Endometrial microvascular endothelial cells (primary cell): Measurements from ENCODE around the gene TAF4B. TPM values are rescaled to one million over a fixed set of nuclear protein-coding genes. Genes with fewer than 3 reads are reported as not detected.
"Not testable (repeated sequence)": the region's sequence is repeated elsewhere in the genome, so short reads cannot be mapped to it uniquely, and the experiment has no call there.

Source experiments
- in situ Hi-C: cut with HindIII; loops from 2 replicates; pipeline ENCODE4 v1.10.0; 2017; ENCODE audit warnings: low sequenced_read_pairs, low pct_unique_long_range_greater_than_20kb; ENCODE audit errors: inconsistent ontology term
- total RNA-seq: library from RNA; depleted of rRNA; stranded (reverse); fragments of >200 nt; gene quantifications from one replicate; pipeline ENCODE4 v1.2.3, GENCODE V29; 2015; ENCODE audit errors: inconsistent ontology term

The TAF4B gene
- total RNA-seq, 1 donor from 2014 or later = 5.3 TPM

DNA sequence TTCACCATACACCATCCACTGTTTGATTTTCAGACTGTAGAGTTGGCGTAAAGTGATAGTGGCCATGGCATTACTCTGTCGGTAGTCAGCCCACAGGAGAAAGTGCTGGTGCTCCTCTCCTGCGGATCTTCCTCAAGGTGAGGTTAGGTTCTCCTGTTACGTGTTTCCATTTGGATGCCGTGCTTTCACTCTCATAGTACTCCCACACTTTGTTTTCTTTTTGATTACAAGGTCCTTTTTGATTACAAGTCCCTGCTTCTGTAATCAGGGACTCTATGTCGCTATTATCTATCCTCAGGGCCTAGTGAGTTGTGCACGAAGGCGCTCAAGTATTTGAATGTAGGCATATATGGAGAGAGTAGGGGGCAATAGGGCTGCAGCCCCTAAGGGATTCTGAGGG lies 4.3 kb downstream of the TAF4B start:
- in situ Hi-C loops = no loop called here

DNA sequence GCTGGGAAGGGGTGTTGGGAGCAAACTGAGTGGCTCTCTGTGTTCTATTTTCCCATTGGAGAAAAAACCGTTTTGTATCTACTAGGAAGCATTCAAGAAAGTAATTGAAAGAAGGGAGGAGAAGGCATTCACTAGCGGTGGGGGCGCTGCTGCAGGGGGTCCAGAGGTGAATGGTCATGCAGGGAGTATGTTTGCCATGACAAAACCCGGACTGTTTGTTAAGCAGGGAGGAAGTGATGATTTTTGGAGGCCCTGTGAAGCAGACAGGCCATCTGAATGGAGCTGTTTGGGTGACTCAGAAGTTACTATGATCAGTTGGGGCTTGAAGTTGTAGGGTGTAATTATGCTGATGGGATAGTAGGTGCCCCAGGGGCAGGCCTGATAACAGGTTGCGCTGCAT lies 7.0 kb downstream of the TAF4B start:
- in situ Hi-C loops = no loop called here

DNA sequence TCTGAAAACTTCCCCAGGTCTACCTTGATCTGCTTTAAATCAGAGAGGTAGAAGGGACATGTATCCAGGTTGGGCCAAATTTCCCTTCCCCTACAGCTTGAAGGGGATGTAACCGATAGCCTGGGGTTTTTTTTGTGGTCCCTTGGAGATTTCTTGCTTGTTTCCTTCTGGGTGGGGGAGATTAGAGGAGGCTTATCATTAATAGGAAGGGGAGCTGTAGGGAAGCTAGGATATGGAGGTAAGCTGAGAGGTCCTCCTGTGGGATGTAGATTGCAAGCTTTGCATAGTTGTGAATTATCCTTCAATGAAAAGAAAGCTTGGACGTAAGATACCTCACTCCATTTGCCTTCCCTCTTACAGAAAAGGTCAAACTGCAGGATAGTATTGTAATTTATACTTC lies 11.1 kb downstream of the TAF4B start:
- in situ Hi-C loops = not testable (repeated sequence)

DNA sequence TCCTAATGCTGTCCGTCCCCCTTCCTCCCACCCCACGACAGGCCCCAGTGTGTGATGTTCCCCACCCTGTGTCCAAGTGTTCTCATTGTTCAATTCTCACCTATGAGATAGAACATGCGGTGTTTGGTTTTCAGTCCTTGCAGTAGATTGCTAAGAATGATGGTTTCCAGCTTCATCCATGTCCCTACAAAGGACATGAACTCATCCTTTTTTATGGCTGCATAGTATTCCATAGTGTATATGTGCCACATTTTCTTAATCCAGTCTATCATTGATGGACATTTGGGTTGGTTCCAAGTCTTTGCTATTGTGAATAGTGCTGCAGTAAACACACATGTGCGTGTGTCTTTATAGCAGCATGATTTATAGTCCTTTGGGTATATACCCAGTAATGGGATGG lies 12.5 kb downstream of the TAF4B start:
- in situ Hi-C loops = not testable (repeated sequence)

DNA sequence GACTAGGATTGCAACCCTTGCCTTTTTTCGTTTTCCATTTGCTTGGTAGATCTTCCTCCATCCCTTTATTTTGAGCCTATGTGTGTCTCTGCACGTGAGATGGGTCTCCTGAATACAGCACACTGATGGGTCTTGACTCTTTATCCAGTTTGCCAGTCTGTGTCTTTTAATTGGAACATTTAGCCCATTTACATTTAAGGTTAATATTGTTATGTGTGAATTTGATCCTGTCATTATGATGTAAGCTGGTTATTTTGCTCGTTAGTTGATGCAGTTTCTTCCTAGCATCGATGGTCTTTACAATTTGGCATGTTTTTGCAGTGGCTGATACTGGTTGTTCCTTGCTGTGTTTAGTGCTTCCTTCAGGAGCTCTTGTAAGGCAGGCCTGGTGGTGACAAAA lies 16.1 kb downstream of the TAF4B start:
- in situ Hi-C loops = not testable (repeated sequence)

DNA sequence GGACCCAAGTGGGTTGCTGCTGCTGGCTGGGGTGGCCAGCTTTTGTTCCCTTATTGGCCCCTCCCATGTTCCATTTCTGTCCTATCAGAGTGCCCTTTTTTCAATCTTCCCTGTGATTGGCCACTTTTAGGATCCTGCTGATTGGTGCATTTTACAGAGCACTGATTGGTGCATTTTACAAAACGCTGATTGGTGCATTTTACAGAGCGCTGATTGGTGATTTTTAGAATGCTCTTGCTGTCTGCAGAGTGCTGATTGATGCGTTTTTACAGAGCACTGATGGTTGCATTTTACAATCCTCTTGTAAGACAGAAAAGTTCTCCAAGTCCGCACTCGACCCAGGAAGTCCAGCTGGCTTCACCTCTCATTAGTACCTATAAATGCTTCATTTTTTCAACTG lies 19.2 kb downstream of the TAF4B start:
- in situ Hi-C loops = not testable (repeated sequence)

DNA sequence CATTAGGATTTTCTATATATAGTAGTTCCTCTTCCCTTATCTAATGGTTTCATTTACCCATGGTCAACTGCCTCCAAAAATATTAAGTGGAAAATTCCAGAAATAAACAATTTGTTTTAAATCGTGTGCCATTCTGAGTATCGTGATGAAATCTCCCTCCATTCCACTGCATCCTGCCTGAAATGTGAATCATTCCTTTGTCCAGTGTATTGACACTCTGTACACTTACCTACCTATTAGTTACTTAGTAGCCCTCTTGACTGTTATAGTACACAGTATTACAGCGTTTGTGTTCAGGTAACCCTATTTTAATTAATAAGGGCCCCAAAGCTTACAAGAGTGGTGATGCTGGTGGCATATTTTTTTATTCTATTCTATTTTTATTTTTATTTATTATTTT lies 26.2 kb downstream of the TAF4B start:
- in situ Hi-C loops = no loop called here

DNA sequence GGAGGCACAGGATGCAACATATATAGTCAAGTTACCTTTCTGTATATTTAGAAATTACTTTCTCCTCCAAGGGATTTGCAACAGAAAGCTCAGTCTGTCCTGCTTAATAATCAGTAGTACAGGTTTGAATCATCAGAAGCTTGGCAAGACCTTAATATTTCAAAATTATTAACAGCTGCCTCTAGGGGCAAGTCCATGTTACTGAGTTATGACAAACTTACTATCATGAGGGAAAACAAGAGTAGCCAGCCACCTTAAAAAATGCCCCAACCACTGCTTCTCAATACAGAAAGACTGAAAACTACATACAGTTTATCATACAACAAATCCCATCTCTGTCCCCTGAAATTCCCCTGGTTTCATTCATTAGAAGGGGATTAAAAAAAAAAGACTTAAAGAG lies 28.6 kb downstream of the TAF4B start:
- in situ Hi-C loops = not testable (repeated sequence)

DNA sequence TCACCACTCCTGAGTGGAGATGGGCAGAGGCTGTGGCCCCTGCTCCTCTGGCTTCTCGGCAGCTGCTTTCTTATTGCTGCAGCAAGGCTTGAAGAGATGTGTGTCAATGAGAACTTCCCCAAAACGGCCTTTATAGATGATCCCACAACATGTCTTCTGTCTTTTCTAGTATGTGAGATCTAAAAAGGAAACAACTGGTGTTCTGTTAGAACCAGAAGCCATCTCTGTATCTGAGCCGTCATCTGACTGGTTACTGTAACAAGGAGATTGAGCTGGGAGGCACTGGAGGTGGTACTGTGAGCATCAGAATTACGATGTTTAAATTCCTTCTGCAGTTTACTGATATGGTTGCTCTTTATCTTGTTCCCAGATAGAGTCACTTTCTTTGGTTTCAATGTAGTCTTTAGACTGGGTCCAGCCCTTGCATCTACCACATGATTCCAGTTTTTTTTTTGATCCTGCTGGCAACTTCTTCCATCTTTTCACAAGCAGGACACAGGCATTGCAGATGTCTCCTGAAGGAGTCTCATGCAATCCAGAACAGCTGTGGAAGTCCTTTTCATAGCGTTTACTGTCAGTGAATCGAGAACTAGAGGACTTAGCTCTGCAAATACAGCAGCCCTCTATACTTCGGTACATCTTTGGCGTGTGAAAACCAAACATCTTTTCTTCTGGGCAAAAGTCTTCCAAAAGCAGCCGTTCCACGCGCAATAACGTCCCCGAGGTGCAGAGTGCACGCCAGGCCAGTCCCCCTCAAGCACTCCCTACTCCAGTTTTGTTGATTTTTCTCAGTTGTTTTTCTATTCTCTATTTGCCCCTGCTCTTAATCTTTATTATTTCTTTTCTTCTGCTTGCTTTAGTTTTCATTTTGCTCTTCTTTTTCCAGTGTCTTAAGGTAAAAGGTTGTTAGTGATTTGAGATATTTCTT lies 29.7 kb downstream of the TAF4B start:
- in situ Hi-C loops = no loop called here

DNA sequence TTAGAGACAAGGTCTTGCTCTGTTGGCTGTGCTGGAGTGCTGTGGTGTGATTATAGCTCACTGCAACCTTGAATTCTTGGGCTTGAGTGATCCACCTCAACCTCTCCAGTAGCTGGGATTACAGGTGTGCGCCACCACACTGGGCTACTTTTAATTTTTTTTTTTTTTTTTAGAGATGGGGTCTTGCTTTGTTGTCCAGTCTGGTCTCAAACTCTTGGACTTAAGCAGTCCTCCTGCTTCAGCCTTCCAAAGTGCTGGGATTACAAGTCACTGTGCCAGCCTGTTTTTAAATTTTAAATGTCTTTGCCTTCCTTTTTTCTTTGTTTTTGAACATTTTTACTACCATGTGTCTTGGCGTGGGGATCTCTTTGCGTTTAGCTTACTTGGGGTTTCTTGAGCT lies 32.5 kb downstream of the TAF4B start:
- in situ Hi-C loops = no loop called here

DNA sequence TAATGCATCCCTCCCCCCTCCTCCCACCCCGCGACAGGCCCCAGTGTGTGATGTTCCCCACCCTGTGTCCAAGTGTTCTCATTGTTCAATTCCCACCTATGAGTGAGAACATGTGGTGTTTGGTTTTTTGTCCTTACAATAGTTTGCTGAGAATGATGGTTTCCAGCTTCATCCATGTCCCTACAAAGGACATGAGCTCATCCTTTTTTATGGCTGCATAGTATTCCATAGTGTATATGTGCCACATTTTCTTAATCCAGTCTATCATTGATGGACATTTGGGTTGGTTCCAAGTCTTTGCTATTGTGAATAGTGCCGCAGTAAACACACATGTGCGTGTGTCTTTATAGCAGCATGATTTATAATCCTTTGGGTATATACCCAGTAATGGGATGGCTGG lies 33.2 kb downstream of the TAF4B start:
- in situ Hi-C loops = not testable (repeated sequence)

DNA sequence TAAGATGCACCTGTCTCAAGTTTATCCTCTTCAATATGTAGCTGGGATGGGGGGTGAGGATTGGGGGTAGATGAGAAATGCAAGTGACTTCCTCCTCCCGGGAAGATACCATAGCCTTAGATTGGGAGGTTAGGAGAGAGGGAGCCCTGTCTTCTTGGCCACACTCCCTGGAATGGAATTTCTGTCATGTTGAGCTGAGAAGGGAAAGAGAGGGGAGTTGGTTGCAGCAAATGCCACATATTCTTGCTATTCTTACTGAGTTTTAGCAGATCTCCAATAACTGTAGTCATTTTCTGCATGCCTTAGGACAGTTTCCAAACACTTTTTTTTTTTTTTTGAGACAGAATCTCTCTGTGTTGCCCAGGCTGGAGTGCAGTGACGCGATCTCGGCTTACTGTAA lies 35.9 kb downstream of the TAF4B start:
- in situ Hi-C loops = no loop called here

DNA sequence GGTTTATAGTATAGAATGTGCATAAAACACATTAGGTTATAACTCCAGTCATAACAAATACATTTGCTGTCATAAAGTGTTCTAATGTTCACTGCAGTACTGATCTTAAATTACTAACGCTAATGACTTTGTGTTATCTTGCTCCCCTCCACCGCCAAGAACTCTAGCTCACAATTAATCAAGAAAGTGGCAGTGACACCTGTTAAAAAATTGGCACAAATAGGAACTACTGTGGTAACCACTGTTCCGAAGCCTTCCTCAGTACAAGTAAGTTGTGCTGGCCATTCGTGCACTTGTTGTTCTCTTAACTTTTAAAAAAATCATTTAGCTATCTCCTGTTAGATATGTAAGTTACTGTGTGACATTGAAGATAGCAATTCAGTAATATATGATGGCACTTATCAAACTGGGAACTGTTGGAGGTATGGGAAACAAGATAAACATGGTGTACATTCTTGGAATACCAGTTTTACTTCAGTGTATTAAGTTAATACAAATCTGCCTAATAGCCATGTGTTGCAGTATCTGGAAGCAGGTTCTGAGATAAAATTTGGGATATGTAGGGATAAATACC lies 41.2 kb downstream of the TAF4B start:
- in situ Hi-C loops = no loop called here

DNA sequence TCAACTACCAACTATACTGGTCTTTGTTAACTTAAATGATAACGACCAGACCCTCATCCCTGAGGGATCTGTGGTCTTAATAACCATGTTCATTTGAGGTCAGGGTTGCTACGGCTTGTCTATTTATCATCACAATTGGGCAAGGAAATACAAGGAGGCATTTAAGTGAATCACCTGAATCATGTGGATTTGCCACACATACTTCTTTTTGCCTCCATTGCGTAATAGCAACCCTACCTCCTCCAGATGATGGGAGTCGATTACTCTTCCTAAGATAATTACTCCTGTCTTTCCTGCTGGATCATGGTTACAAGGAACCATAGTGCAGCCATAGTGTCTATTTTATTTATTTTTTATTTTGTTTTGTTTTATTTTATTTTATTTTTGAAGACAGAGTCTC lies 42.2 kb downstream of the TAF4B start:
- in situ Hi-C loops = no loop called here

DNA sequence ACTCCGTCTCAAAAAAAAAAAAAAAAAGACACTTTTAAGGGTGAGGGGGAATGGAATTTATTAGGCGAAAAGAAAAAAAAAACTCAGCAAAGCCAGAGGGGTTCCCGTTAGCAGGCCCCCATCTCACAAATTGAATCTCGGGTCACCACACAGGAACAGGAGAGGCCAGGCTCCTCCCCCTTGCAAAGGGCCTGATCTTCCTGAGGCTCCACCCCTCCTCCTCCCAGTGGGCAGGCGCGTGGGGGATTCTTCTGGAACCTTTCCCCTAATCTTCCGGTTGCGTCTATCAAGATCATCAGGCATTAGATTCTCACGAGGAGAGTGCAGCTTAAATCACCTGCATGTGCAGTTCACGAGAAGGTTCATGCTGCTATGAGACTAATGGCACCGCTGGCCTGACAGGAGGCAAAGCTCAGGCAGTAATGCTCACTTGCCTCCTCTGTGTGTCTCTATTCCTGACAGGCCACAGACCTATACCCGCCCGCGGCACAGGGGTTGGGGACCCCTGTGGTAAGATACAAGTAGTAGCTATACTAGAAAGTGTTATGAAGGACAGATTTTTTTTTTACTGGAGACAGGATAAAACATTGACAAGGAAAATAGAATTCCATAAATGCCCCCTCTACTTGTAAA lies 45.8 kb downstream of the TAF4B start:
- in situ Hi-C loops = no loop called here

DNA sequence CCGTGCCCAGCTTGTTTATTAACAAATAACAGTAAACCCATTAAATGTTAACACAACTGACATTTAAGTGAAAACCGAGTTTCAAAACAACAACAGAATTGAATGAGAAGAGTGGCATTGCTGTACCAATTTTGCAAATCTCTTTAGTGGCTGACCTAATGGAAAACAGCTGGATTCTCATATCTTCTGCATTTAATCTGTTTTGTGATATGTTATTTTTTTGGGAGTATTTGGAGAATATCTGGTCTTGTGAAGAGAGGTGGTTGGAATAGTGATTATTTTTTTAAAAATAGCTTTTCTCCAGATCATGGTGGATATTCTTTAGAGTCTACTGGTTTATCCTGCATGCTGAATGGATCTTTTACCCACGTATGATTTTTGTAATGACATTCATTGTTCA lies 51.1 kb downstream of the TAF4B start:
- in situ Hi-C loops = no loop called here

DNA sequence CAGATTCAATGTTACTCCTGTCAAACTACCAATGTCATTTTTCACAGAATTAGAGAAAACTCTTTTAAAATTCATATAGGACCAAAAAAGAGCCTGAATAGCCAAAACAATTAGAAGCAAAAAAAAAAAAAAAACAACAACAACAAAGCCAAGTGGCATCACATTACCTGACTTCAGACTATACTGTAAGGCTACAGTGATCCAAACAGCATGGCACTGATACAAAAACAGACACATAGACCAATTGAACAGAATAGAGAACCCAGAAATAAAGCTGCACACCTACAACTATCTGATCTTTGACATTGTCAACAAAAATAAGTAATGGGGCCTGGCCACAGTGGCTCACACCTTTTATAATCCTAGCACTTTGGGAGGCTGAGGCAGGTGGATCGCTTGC lies 53.2 kb downstream of the TAF4B start:
- in situ Hi-C loops = no loop called here

DNA sequence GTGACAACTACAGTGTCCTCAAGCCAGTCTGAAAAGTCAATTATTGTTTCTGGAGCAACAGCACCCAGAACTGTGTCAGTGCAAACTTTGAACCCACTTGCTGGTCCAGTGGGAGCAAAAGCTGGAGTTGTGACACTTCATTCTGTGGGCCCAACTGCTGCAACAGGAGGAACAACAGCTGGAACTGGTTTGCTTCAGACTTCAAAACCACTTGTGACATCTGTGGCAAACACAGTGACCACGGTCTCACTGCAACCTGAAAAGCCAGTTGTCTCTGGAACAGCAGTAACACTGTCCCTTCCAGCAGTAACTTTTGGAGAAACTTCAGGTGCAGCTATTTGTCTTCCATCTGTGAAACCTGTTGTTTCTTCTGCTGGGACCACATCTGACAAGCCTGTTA lies 59.8 kb downstream of the TAF4B start:
- in situ Hi-C loops = no loop called here

DNA sequence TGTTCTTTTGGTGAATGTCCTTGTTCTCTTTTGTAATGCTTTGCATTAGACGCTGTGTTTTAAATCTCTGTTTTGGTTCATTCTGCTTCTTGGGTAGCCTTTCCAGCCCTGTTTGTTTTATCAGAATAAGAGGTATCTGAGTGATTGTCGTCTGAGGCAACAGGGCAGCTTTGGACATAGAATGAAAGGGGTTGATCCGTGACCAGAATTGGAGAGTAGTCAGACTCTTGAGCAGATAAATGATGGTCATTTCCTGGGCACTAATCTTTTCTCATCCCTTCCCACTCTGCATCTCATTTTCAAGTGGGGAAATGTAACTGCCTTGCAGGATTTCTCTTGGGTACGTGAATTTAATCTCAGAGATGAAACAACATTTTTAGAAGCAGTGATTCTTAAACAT lies 61.4 kb downstream of the TAF4B start:
- in situ Hi-C loops = no loop called here

DNA sequence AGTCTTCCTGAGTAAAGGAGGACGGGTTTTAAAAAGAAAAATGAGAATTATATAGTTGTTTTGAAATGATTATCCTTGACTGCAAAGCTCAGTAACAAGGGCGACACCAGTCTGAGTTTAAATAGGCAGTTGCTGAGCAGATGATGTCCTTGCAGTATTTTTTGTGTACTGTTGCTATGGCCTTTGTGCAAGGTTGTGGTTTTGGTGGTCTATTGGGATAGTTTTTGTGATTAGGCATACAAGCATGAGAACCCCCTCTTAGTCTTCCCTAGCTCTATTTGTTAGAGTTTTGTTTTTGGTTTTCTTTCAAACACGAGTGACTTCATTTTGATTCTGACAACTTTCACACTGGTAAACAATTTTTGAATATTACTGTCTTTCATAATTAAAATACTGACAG lies 64.1 kb downstream of the TAF4B start:
- in situ Hi-C loops = no loop called here
